GM18867 (cell line): Measurements from ENCODE around the gene ASF1A.
"Not testable (repeated sequence)": the region's sequence is repeated elsewhere in the genome, so short reads cannot be mapped to it uniquely, and the experiment has no call there.

Experiments
- ATAC-seq: cut with Tn5 transposase; IDR thresholded peaks from one replicate; pipeline ENCODE4 v1.9.1; 2021; ENCODE audit warnings: mild to moderate bottlenecking, moderate library complexity; ENCODE audit not compliant: unreplicated experiment

ASF1A gene

GRCh38 chr6:118893807-118894424, at the start of gene ASF1A:
ASF1A (plus strand) TSS chr6:118894152; CDS start chr6:118894414, 262 bp downstream.
- ATAC-seq: peak; percentile 63

GRCh38 chr6:118844915-118845314, 49.0 kb upstream of the ASF1A start:
- ATAC-seq: peak; percentile 57

- ATAC-seq: no peak
Observed at GRCh38 chr6:118853408-118853807, 40.5 kb upstream of the ASF1A start.

- ATAC-seq: no peak
Observed at GRCh38 chr6:118856301-118856700, 37.7 kb upstream of the ASF1A start.

- no peak for ATAC-seq
Observed at GRCh38 chr6:118859517-118860064, 34.4 kb upstream of the ASF1A start.

GRCh38 chr6:118860363-118860762, 33.6 kb upstream of the ASF1A start:
- ATAC-seq: no peak

GRCh38 chr6:118860880-118861279, 33.1 kb upstream of the ASF1A start:
- no peak for ATAC-seq

- ATAC-seq: no peak
Observed at GRCh38 chr6:118862443-118862842, 31.5 kb upstream of the ASF1A start.

- no peak for ATAC-seq
Observed at GRCh38 chr6:118864341-118865099, 29.4 kb upstream of the ASF1A start.

- ATAC-seq: no peak
Observed at GRCh38 chr6:118865100-118865391, 28.9 kb upstream of the ASF1A start.

- ATAC-seq: no peak
Observed at GRCh38 chr6:118867181-118867580, 26.8 kb upstream of the ASF1A start.

- ATAC-seq: not testable (repeated sequence)
Observed at GRCh38 chr6:118868901-118869300, 25.1 kb upstream of the ASF1A start.

GRCh38 chr6:118869350-118869749, 24.6 kb upstream of the ASF1A start:
- no peak for ATAC-seq

- no peak for ATAC-seq
Observed at GRCh38 chr6:118869894-118870589, 23.9 kb upstream of the ASF1A start.

GRCh38 chr6:118871331-118871730, 22.6 kb upstream of the ASF1A start:
- ATAC-seq: no peak

- ATAC-seq: no peak
Observed at GRCh38 chr6:118872318-118872717, 21.6 kb upstream of the ASF1A start.

- no peak for ATAC-seq
Observed at GRCh38 chr6:118872726-118873125, 21.2 kb upstream of the ASF1A start.

GRCh38 chr6:118873239-118873638, 20.7 kb upstream of the ASF1A start:
- no peak for ATAC-seq

- ATAC-seq: no peak
Observed at GRCh38 chr6:118875672-118876071, 18.3 kb upstream of the ASF1A start.

GRCh38 chr6:118876198-118876597, 17.8 kb upstream of the ASF1A start:
- ATAC-seq: no peak

- ATAC-seq: no peak
Observed at GRCh38 chr6:118876814-118877213, 17.1 kb upstream of the ASF1A start.

- no peak for ATAC-seq
Observed at GRCh38 chr6:118877806-118878205, 16.1 kb upstream of the ASF1A start.
